ENCODE data around the gene BMF.
"Not testable (repeated sequence)": the region's sequence is repeated elsewhere in the genome, so short reads cannot be mapped to it uniquely, and the experiment has no call there.

Gene BMF

DNA sequence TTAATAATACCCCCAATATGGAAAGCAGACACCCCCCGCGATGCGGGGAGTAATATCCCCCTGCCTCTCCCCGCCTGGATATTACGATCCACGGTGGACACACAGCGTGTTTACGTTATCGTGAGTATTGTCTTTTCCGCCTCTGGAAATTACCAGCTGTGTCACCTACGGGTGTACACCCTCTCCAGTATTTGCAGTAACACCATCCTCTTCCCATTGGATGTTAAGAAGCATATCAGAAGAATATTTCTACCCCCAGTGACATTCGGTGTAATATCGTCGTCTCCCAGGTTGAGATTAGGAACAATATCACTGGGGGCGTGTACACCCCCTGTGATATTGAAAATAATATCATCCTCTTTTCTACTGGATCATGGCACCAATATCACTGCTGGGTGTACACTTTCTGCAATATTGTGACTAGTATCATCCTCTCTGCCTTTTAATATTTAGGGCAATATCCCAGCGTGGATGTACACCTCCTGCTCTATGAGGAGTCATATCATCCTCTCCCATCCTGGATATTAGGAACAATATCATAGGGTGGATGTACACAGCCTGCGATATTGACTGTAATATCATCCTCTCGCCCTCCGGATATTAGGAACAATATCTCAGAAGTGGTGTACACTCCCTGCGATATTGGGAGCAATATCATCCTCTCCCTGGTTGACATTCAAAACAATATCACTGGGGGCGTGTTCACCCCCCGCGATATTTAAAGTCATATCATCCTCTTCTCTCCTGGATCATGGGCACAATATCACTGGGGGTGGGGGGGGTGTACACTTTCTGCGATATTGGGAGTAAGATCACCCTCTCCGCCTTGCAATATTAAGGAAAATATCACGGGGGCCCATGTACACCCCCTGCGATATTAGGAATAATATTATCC, 20.3 kb upstream of the BMF start:
- DNase-seq (ENCODE audit: low read depth in 2 of 2): no peak

DNA sequence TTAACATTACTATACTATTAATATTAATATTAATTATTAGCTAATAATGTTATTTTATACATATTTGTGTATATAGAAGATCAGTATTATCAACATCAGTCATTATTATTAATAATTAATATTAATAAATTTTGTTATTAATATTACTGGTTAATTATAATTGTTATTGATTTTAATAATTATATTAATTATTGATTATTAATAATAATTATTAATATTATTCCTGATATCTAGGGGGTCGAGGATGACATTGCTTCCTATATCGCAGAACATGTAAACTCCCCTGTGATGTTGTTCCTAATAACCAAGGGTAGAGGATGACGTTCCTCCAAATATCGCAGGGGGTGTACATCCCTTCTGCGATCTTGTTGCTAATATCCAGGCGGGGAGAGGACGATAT, 17.3 kb upstream of the BMF start:
- DNase-seq (ENCODE audit: low read depth in 2 of 2): no peak

DNA sequence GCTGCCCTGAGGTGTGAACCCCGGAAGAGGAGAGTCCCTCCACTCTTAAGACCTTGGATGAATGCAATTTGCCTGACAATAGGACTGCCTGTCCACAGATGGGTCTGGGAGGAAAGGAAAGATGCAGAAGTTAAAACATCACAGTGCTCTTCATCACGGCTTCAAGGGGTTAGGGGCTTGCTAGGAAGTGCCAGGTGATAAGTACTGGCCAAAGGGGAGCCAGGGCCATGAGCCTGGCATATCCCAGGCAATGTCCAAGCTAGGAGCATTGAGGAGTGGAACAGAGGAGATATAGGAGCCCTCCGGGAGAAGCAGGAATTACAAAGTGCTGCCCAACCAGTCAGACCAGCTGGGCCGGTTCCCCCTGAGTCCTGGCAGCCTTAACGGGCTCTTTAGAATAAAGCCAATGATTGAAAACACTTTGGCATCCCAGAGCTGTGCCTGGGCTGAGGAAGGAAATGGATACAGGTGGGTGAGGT, 16.2 kb upstream of the BMF start:
- DNase-seq (ENCODE audit: low read depth in 2 of 2): not testable (repeated sequence)

DNA sequence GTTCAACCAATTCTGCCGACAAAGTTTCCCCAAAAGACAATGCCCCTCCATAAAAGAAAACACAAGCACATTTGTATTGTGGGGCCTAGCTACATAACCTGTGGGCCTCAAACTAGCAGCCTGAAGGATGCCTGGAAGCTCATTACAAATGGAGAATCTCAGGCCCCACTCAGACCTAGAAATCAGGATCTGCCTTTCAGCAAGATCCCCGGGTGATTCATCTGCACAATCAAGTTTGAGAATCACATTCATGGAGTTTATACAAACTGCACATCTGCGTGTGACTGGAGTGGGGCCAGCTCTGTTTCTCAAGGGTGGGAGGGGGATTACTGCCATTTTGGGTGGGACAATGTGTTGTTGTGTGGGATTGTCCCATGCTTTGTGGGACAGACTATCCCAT, 15.7 kb upstream of the BMF start:
- not testable (repeated sequence) for DNase-seq (ENCODE audit: low read depth in 2 of 2)

DNA sequence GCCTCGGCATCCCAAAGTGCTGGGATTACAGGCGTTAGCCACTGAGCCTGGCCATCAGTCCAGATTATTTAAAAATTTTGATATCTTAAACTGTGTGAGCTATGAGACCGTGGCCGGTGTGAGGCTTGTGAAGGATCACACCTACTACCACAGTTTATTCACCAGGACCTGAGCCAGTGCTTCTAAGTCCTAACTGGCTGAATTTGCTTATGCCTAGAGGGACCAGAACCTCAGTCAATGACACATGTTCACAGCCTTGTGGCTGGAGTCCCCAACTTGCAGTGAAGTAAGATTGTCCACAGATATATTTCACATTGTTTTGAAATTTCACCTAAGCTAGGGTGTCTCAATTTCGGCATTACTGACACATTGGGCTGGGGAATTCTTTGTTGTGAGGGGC, 15.2 kb upstream of the BMF start:
- not testable (repeated sequence) for DNase-seq (ENCODE audit: low read depth in 2 of 2)

DNA sequence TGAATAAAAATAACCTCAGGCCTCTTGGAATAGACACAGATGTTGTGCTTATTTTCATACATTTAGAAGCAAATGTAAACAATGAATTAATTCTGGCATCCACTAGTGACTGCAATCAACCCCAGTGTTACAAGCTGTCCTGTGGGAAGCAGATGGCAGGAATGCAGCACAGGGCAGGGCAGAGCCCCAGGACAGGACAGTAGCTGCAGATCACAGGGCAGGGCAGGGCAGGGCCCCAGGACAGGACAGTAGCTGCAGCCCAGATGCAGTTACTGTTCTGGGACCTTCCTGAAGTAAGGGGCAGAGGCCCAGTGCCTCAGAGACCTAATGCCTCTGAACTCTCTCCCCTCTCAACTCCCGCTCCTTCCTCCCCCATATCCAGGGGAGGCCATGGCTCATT, 14.3 kb upstream of the BMF start:
- not testable (repeated sequence) for DNase-seq (ENCODE audit: low read depth in 2 of 2)

DNA sequence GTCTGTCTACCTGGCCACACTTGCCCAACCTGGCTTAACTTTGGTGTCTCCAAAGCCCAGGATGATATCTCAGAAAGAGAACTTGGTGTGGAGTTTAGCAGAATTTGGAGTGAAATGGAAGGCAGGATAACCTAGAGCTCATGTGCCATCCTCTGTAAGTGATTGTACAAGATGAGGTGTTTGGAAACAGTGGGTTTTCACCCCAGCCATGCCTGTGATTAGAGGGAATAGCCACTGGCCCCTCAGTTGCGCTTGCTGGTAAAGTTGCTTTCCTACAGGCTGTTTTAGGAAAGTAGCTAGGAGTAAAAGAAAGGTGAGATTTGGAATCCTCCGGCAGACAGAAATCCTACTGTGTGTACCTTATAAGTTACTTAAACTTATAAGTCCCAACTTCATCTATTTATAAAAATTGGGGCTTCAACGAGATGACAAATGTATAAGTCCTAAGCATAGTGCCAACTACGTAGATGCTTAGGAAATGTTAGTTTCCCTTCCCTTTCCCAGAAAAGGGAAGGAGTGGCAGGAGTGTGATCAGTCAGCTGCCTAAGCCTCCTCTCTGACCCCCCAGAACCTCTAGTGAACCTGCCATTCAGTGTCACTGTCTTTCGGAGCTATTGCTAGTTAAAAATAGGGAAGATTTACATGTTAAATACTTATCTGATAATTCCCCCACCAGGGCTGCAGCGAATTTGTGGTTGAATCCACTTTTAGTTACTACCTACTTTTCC, 13.4 kb upstream of the BMF start:
- DNase-seq (ENCODE audit: low read depth in 2 of 2): no peak

DNA sequence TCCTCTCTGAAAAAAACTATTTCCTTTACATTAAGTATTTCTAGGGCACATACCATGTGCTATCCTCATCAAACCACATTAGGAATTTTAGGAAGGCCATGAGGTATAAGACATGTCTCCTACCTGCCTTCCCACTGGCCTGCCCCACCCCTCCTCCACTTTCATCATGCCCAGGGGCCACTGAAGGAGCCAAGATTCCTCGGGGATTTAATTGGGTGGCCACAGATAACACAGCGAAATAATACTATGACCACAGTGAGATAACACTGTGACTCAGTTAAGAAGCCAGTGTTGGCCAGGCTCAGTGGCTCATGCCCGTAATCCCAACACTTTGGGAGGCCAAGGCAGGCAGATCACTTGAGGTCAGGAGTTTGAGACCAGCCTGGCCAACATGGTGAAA, 9.8 kb upstream of the BMF start:
- DNase-seq (ENCODE audit: low read depth in 2 of 2): no peak

DNA sequence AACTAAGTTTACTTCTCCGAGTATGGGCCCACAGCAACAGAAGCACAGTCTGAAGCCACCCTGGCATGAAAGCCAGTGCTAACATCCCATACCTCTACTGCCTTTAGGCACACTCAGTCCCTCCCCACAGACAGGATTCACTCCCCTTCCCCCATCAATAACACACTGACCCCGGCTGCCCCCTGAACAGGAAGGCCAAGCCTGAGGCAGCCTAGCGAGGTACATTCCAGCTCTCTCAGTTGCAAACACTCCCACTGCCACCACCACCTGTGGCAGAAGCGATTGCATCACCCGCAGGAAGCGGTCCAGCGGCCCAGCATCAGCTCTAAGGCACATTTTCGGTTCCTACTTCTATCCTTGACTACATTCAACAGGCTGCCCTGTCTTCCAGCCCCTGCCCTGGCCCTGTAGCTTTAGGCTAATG, 7.0 kb upstream of the BMF start:
- DNase-seq (ENCODE audit: low read depth in 2 of 2): no peak

DNA sequence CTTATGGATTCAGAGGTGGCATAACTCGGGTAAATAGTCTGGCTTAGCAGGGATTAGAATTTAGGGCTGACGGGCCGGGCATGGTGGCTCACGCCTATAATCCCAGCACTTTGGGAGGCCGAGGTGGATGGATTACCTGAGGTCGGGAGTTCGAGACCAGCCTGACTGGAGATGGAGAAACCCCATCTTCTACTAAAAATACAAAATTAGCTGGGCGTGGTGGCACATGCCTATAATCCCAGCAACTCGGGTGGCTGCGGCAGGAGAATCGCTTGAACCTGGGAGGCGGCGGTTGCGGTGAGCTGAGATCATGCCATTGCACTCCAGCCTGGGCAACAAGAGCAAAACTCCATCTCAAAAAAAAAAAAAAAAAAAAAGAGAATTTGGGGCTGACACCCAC, 6.4 kb upstream of the BMF start:
- not testable (repeated sequence) for DNase-seq (ENCODE audit: low read depth in 2 of 2)

DNA sequence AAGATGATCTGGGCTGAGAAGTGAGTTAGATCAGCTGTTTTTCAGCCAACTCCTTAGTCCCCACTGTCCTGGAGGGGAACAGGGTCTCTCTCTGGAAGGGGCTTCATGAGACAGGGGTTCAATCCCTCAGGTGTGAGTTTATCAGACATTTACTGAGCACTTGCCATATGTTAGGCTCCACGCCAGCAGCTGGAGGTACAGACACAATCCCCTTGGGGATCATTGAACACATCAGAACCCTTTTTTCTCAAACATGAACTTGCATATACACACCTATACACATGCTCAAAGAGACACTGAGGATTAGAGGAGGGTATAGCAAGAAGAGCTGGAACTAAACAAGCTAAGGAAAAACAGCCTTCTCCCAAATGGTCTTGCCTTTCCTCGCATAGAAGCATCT, 5.5 kb upstream of the BMF start:
- DNase-seq (ENCODE audit: low read depth in 2 of 2): no peak

DNA sequence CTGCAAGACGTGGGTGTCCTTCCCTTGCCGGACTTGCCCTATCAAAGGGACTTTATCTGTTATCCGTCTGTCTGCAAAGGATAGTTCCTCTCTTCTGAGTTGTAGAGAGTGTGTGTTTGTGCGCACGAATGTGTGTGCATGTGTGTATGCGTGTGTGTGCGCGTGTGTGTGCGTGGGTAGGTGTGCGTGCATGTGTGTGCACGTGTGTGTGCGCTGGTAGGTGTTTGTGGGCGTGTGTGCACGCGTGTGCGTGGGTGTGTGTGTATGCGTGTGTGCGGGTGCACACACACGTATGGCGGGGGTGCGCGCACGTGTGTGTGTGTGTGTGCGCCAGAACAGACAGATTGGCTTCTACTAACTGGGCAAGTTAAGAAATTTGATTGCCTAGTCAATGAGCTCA, 4.1 kb upstream of the BMF start:
- DNase-seq (ENCODE audit: low read depth in 2 of 2): no peak

DNA sequence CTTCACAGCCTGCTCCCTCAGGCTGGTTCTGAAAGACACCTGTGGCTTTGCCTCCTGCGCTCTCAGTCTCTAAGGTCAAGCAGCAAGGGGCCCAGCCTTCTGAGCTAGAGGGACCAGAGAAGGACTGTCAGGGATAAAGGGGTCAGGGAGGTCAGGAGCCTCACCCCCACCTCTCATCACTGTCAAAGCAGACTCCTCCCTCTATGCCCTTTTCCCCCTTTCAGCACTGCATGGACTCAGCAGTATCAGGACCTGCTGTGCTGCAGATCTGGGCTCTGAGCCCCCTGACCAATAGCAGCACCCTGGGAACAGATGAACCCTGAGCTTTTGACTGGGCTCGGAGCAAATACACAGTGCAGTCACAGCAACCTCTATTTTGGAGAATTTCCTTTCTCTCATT, 3.2 kb upstream of the BMF start:
- no peak for DNase-seq (ENCODE audit: low read depth in 2 of 2)

DNA sequence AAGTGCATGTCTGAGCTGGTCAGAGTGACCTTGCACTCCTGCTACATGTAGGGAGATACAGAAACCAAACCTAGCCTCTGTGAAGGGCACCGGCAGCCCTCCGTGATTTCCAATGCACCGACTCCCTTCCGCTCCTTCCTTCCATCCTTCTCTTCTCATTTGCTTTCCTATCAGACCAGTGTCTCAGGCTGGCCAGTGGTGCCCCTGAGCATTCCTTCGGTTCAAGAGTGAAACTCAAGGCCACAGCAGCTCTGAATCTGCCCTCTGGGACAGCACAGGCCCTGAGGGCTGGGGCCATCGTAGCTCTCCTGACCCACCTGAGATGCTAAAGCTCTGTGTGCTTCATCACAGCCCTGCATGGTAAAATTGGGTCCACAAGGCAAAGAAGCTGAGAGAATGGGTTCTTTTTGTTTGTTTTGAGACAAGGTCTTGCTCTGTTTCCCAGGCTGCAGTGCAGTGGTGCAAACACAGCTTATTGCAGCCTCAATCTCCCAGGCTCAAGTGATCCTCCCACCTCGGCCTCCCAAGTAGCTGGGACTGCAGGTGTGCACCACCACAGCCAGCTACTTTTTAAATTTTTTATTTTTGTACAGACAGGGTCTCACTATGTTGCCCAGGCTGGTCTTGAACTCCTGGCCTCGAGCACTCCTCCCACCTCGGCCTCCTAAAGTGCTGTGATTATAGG, 2.3 kb upstream of the BMF start:
- no peak for DNase-seq (ENCODE audit: low read depth in 2 of 2)

DNA sequence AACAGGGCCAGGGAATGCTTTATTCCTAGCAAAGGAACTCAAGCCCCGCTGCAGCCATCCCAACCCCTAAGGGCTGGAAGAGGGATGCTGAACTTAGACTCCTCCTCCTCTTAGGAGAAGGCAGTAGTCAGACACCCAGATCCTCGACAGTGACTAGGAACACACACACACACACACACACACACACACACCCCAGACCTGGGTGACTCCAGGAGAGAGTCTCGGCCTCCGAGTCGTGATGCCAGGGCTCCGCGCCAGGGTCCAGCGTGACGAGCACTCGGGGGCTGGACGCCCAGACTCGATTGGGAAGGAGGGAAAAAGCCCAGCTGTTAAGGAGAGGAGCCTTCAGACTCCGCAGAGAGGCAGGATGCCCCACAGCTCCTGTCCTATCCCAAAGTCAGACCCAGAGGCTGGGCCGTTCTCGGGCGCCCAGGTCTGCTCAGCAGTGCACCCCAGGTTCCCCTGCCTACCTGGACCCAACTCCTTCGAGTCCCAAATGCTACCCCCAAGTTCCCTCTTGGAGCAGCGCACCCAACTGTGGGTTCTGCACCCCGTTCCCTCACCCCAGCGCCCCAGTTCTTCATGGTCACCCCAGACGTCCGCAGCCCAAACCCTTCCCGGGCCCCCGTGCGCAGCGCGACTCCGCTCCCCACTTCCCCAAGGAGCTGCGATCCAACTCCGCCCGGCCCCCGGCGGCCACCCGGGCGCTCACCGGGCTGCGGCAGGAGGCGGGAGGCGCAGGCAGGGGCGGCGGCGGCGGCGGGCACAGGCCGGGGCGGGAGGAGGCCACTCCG, 421 bp downstream of the BMF start:
- DNase-seq (ENCODE audit: low read depth in 2 of 2): no peak

DNA sequence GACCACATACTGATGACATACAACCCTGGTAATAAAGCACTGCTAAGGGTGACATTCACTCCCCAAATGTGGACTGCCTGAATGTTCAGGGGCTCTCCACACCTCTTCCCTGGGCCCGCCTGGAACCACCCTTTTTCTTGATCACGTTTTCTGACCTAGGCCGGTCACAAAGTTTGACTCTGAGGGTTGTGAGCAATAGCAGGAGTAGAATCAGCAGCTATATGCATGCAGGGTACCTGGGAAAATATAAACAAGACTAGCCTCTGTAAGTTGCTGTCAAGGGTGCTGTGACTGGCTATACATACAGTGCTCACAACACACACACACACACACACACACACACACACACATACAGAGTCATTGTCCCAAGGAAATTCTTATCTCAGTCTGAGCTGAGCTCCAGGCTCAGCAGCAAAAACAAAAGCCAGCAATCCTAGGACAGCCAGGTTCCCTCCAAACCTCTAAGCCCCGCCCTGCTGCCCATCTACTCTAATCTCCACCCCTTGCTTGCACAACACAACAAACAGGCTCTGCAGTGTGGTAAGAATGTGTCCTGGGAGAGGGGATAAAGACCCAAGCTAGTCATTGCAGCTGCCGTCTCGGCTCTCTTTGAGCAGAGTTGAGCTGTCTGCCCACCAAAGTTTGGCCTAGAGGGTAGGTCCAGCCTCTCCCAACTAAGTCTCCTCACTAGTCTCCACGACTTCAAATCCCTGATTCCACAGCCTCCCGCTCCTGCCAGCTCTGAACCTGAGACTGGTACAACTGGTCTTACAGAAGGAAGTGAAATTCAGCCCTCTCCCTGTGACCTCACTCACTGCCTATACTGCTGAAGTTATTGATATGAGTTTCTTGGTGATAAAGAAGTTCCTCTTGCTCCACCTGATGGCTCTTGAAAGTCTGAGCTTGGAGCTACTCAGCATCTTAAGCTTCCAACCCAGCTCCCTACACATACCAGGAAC, 2.2 kb downstream of the BMF start:
- no peak for DNase-seq (ENCODE audit: low read depth in 2 of 2)

DNA sequence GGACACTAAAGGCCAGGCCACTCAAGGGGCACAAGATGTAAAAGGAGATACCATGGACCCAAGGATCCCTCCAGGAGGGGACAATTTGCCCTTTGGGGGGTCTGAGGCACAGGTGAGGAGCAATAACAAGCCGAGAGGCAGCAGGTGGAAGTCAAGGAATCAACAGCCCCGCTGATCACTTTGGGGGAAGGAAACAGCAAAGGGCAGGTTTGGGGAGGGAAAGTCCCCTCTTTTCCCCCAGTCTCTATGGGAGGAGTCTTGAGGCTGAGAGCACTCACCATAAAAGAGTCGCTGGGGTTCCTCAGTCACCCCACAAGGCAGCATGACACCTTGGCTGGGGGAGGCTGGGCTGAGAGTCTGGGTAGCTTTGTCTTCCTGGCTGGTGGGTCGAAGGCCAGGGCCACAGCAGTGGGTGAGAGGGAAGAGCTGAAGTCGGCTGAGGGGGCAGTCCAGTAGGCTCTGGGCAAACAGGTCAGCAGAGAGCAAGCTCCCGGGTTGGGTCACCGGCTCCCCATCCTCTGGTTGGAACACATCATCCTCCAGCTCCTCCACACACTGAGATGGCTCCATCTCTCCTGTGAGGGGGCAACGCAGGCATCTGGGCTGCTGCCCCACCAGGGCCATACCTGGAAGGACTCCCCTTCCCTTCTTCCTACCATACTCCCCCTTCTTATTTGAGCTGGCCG, 3.0 kb downstream of the BMF start:
- DNase-seq (ENCODE audit: low read depth in 2 of 2): no peak

DNA sequence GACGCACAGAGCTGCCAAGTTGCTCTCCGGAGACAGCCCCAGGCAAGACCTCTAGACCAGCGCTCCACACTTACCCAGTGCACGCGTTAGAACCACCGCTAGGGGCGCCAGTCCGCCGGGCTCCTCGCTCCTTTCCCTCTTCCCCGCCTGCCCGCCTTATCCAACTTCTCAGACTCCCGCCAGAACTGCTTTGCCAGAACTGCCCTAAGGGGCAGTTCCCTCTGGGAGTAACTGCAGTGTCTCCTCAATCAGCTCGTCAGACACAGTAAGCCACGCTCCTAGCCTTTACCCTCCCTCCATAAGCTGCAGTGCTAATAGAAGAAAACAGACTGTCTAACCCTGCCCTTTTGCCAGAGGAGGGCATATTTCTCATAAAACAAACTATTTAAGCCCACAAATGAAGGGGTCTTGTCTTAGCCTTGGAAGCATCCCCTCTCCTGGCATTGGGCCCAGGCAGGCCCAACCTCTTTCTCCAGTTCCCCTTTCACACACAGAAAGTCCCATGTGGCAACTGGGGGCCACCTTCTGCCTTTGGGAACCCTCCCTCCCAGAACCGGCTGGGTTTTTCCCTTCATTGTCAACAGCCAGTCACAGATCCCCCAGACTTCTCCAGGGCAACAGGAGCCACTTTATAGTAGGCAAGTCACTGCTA, 3.7 kb downstream of the BMF start:
- peak; percentile 72 to 82 for DNase-seq (ENCODE audit: low read depth in 2 of 2)

DNA sequence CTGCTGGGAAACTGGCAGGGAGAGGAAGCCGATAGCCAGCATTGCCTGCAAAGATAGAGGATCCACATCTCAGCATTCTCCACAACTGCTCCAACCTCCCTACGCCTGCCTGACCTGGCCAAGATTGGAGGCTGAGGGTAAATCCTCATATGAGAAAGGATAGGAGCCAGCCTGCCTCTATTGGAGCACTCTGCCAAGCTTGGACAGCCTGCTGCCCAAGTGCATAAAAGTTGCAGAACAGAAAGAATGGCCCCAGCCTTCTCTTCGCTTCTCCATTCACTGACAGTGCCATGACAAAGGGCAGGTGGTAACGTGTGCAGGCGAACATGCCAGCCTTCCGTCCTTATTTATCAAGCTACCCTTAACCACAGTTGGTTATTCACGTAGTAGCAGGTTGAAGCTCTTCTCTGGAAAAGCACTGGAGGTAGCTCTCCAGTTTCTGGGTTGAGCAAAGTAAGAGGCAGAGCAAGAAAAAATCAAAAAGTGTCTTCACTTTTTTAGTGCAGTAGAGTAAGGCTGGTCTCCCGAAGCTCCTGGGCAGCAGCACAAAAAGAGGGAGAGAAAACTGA, 4.3 kb downstream of the BMF start:
- DNase-seq (ENCODE audit: low read depth in 2 of 2): no peak
